ENCODE measurements around the gene IRGC. TPM values are rescaled to one million over a fixed set of nuclear protein-coding genes. Genes with fewer than 3 reads are reported as not detected.

Gene IRGC
- total and polyA plus RNA-seq, 2 of the 13 experiments (the other 11 are each of a cell fraction or from before 2014, with no cell fraction given) = not detected

DNA sequence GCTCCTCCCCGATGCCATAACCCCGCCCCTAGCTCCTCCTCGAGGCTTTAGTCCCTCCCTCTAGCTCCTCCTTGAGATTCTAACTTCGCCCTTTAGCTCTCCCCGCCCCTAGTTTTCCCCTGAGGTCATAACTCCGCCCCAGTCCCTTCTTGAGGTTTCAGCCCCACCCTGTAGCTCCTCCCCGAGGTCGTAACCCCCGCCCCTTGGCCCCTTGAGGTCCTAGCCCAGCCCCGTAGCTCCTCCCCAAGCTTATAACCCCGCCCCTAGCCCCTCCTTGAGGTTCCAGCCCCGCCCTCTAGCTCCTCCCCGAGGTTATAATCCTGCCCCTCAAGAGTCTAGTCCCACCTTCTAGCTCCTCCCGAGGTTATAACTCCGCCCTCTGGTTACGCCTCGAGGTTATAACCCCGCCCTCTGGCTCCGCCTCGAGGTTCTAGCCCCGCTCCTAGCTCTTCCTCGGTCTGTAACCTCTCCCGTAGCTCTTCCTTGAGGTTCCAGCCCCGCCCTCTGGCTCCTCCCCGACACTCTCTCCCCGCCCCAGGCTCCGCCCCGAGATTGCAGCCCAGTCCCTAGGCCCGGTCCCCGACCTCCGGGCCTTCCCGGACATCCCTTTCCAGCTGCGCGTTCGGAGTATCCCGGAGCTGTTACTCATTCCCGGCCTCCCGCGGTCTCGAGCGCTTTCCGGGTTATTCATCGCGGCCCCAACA is 47.3 kb upstream of the IRGC start (continued):
- TF ChIP-seq, protein P1, sequence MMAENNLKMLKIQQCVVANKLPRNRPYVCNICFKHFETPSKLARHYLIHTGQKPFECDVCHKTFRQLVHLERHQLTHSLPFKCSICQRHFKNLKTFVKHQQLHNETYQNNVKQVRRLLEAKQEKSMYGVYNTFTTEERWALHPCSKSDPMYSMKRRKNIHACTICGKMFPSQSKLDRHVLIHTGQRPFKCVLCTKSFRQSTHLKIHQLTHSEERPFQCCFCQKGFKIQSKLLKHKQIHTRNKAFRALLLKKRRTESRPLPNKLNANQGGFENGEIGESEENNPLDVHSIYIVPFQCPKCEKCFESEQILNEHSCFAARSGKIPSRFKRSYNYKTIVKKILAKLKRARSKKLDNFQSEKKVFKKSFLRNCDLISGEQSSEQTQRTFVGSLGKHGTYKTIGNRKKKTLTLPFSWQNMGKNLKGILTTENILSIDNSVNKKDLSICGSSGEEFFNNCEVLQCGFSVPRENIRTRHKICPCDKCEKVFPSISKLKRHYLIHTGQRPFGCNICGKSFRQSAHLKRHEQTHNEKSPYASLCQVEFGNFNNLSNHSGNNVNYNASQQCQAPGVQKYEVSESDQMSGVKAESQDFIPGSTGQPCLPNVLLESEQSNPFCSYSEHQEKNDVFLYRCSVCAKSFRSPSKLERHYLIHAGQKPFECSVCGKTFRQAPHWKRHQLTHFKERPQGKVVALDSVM (CRISPR knock-in tag; IDR thresholded peaks at IDR 0.05) = no peak
- no peak for TF ChIP-seq FOXP4 (CRISPR knock-in tag; IDR thresholded peaks at IDR 0.05)
- TF ChIP-seq RBFOX2 (IDR thresholded peaks at IDR 0.05; ENCODE audit: low read depth, low read length) = peak; percentile 39; the same call in 1 of the 2 replicates
- no peak for TF ChIP-seq MLLT10 (CRISPR knock-in tag; IDR thresholded peaks at IDR 0.05)
- TF ChIP-seq AHR (CRISPR knock-in tag; IDR thresholded peaks at IDR 0.05) = no peak
- TF ChIP-seq NR2F1 (CRISPR knock-in tag; IDR thresholded peaks at IDR 0.05) = no peak
- TF ChIP-seq, protein P2, sequence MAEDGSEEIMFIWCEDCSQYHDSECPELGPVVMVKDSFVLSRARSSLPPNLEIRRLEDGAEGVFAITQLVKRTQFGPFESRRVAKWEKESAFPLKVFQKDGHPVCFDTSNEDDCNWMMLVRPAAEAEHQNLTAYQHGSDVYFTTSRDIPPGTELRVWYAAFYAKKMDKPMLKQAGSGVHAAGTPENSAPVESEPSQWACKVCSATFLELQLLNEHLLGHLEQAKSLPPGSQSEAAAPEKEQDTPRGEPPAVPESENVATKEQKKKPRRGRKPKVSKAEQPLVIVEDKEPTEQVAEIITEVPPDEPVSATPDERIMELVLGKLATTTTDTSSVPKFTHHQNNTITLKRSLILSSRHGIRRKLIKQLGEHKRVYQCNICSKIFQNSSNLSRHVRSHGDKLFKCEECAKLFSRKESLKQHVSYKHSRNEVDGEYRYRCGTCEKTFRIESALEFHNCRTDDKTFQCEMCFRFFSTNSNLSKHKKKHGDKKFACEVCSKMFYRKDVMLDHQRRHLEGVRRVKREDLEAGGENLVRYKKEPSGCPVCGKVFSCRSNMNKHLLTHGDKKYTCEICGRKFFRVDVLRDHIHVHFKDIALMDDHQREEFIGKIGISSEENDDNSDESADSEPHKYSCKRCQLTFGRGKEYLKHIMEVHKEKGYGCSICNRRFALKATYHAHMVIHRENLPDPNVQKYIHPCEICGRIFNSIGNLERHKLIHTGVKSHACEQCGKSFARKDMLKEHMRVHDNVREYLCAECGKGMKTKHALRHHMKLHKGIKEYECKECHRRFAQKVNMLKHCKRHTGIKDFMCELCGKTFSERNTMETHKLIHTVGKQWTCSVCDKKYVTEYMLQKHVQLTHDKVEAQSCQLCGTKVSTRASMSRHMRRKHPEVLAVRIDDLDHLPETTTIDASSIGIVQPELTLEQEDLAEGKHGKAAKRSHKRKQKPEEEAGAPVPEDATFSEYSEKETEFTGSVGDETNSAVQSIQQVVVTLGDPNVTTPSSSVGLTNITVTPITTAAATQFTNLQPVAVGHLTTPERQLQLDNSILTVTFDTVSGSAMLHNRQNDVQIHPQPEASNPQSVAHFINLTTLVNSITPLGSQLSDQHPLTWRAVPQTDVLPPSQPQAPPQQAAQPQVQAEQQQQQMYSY (CRISPR knock-in tag; IDR thresholded peaks at IDR 0.05) = peak; percentile 31; the same call in 1 of the 2 replicates
- TF ChIP-seq ZNF672 (CRISPR knock-in tag; IDR thresholded peaks at IDR 0.05) = no peak
- TF ChIP-seq BHLHE40 (IDR thresholded peaks at IDR 0.05; ENCODE audit: low read length) = no peak
- no peak for TF ChIP-seq EP300 (IDR thresholded peaks at IDR 0.05; ENCODE audit: low read depth in 2 of 2, low read length in 2 of 2)
- no peak for TF ChIP-seq EP300 (CRISPR knock-in tag; IDR thresholded peaks at IDR 0.05; ENCODE audit: borderline replicate concordance)
- TF ChIP-seq ZNF720 (CRISPR knock-in tag; IDR thresholded peaks at IDR 0.05) = no peak
- no peak for TF ChIP-seq SMAD1 (CRISPR knock-in tag; IDR thresholded peaks at IDR 0.05; ENCODE audit: borderline replicate concordance, low read depth)
- TF ChIP-seq SNAI1 (CRISPR knock-in tag; IDR thresholded peaks at IDR 0.05; ENCODE audit: borderline replicate concordance) = no peak
- TF ChIP-seq CBX1 (IDR thresholded peaks at IDR 0.05; ENCODE audit: low read depth) = no peak
- TF ChIP-seq ZNF569 (CRISPR knock-in tag; IDR thresholded peaks at IDR 0.05; ENCODE audit: borderline replicate concordance) = no peak
- no peak for TF ChIP-seq STAT5B (CRISPR knock-in tag; IDR thresholded peaks at IDR 0.05)
- peak; percentile 40; the same call in 1 of the 2 replicates for TF ChIP-seq ERF (CRISPR knock-in tag; IDR thresholded peaks at IDR 0.05)
- no peak for TF ChIP-seq CREB3 (CRISPR knock-in tag; IDR thresholded peaks at IDR 0.05)
- TF ChIP-seq PHF21A (CRISPR knock-in tag; IDR thresholded peaks at IDR 0.05) = peak; percentile 27; the same call in 1 of the 2 replicates
- TF ChIP-seq ZNF235 (CRISPR knock-in tag; IDR thresholded peaks at IDR 0.05; ENCODE audit: borderline replicate concordance) = no peak
- TF ChIP-seq YY1 (IDR thresholded peaks at IDR 0.05; ENCODE audit: insufficient read depth, insufficient replicate concordance, low read depth, low read length) = peak; percentile 23

Measured in HepG2 (cell line).